ENCODE measurements around the gene ZNF813.
A peak's percentile ranks its signal among the peaks of the same experiment; 100 is the strongest.
"Not testable (repeated sequence)": the region's sequence is repeated elsewhere in the genome, so short reads cannot be mapped to it uniquely, and the experiment has no call there.

ZNF813 gene

GRCh38 chr19:53466726-53467484, 628 bp upstream of the ZNF813 start:
- H3K79me2 ChIP-seq (ENCODE audit: low read length), result no peaks in the 10 kb centered on the region
- H3K36me3 ChIP-seq (replicated peaks; ENCODE audit: low read depth, low read length), result no peaks in the 10 kb centered on the region
- peak overlapping the region; percentile 24 for H3K4me2 ChIP-seq (ENCODE audit: low read length)
- no peak overlapping the region for H3K27ac ChIP-seq (ENCODE audit: low read length)
- H3K9ac ChIP-seq (ENCODE audit: low read length), result no peak overlapping the region
- H3K9me3 ChIP-seq (ENCODE audit: insufficient read depth, low read length), result 0 out of 2 replicates have a peak, but pooled peaks cover 6% of the 10 kb centered on the region
- H2AFZ ChIP-seq (ENCODE audit: low read depth, low read length), result no peak overlapping the region
- no peaks in the 10 kb centered on the region for H3K4me1 ChIP-seq (ENCODE audit: low read length)
- H4K20me1 ChIP-seq (ENCODE audit: insufficient read depth, low read length), result no peaks in the 10 kb centered on the region
- no peaks in the 10 kb centered on the region for H3K27me3 ChIP-seq (ENCODE audit: low read depth, low read length)
- peak overlapping the region; percentile 76 for H3K4me3 ChIP-seq (ENCODE audit: low read length)
- no peak for TF ChIP-seq EZH2phosphoT487 (IDR thresholded peaks at IDR 0.05; ENCODE audit: low read depth)
- TF ChIP-seq CTCF (IDR thresholded peaks at IDR 0.05; ENCODE audit: low read depth, low read length), result no peak

GRCh38 chr19:53468628-53469027, 1.1 kb downstream of the ZNF813 start:
- not testable (repeated sequence) for H3K4me1 ChIP-seq (ENCODE audit: low read length); H3K9ac ChIP-seq (ENCODE audit: low read length); H2AFZ ChIP-seq (ENCODE audit: low read depth, low read length); H3K27ac ChIP-seq (ENCODE audit: low read length); H3K4me3 ChIP-seq (ENCODE audit: low read length); H4K20me1 ChIP-seq (ENCODE audit: insufficient read depth, low read length); H3K9me3 ChIP-seq (ENCODE audit: insufficient read depth, low read length); H3K79me2 ChIP-seq (ENCODE audit: low read length); H3K4me2 ChIP-seq (ENCODE audit: low read length); H3K27me3 ChIP-seq (ENCODE audit: low read depth, low read length); H3K36me3 ChIP-seq (replicated peaks; ENCODE audit: low read depth, low read length)

- no peak for TF ChIP-seq CTCF (IDR thresholded peaks at IDR 0.05; ENCODE audit: low read depth, low read length)
- no peak for TF ChIP-seq EZH2phosphoT487 (IDR thresholded peaks at IDR 0.05; ENCODE audit: low read depth)
- peaks cover 3% of the 10 kb centered on the region; the same call in 1 of the 2 replicates for H3K9me3 ChIP-seq (ENCODE audit: insufficient read depth, low read length)
- H3K27ac ChIP-seq (ENCODE audit: low read length), result no peak overlapping the region
- no peak overlapping the region for H3K4me2 ChIP-seq (ENCODE audit: low read length)
- no peak overlapping the region for H2AFZ ChIP-seq (ENCODE audit: low read depth, low read length)
- H3K36me3 ChIP-seq (replicated peaks; ENCODE audit: low read depth, low read length), result no peaks in the 10 kb centered on the region
- H4K20me1 ChIP-seq (ENCODE audit: insufficient read depth, low read length), result no peaks in the 10 kb centered on the region
- no peak overlapping the region for H3K9ac ChIP-seq (ENCODE audit: low read length)
- H3K79me2 ChIP-seq (ENCODE audit: low read length), result no peaks in the 10 kb centered on the region
- no peaks in the 10 kb centered on the region for H3K27me3 ChIP-seq (ENCODE audit: low read depth, low read length)
- H3K4me3 ChIP-seq (ENCODE audit: low read length), result no peak overlapping the region
- no peaks in the 10 kb centered on the region for H3K4me1 ChIP-seq (ENCODE audit: low read length)
Observed at GRCh38 chr19:53471916-53472315, 4.4 kb downstream of the ZNF813 start.

GRCh38 chr19:53474832-53475231, 7.3 kb downstream of the ZNF813 start:
- not testable (repeated sequence) for H3K9ac ChIP-seq (ENCODE audit: low read length); H3K4me2 ChIP-seq (ENCODE audit: low read length); H3K79me2 ChIP-seq (ENCODE audit: low read length); H3K4me3 ChIP-seq (ENCODE audit: low read length); H4K20me1 ChIP-seq (ENCODE audit: insufficient read depth, low read length); H3K4me1 ChIP-seq (ENCODE audit: low read length); H3K9me3 ChIP-seq (ENCODE audit: insufficient read depth, low read length); H2AFZ ChIP-seq (ENCODE audit: low read depth, low read length); H3K36me3 ChIP-seq (replicated peaks; ENCODE audit: low read depth, low read length); H3K27me3 ChIP-seq (ENCODE audit: low read depth, low read length); H3K27ac ChIP-seq (ENCODE audit: low read length)

- H2AFZ ChIP-seq (ENCODE audit: low read depth, low read length); H3K9me3 ChIP-seq (ENCODE audit: insufficient read depth, low read length); H3K4me2 ChIP-seq (ENCODE audit: low read length); H3K79me2 ChIP-seq (ENCODE audit: low read length); H3K4me3 ChIP-seq (ENCODE audit: low read length); H3K36me3 ChIP-seq (replicated peaks; ENCODE audit: low read depth, low read length); H3K9ac ChIP-seq (ENCODE audit: low read length); H3K27me3 ChIP-seq (ENCODE audit: low read depth, low read length); H3K4me1 ChIP-seq (ENCODE audit: low read length); H3K27ac ChIP-seq (ENCODE audit: low read length); H4K20me1 ChIP-seq (ENCODE audit: insufficient read depth, low read length): not testable (repeated sequence)
Observed at GRCh38 chr19:53475470-53475869, 7.9 kb downstream of the ZNF813 start.

GRCh38 chr19:53483751-53484150, 16.2 kb downstream of the ZNF813 start:
- not testable (repeated sequence) for H3K27me3 ChIP-seq (ENCODE audit: low read depth, low read length); H3K9ac ChIP-seq (ENCODE audit: low read length); H4K20me1 ChIP-seq (ENCODE audit: insufficient read depth, low read length); H3K4me3 ChIP-seq (ENCODE audit: low read length); H3K79me2 ChIP-seq (ENCODE audit: low read length); H3K4me1 ChIP-seq (ENCODE audit: low read length); H3K27ac ChIP-seq (ENCODE audit: low read length); H3K9me3 ChIP-seq (ENCODE audit: insufficient read depth, low read length); H3K36me3 ChIP-seq (replicated peaks; ENCODE audit: low read depth, low read length); H3K4me2 ChIP-seq (ENCODE audit: low read length); H2AFZ ChIP-seq (ENCODE audit: low read depth, low read length)
